Activated CD8-positive, alpha-beta memory T cell treated with anti-CD3 and anti-CD28 coated beads for 24 hours (primary cell): ENCODE data around the gene SPON2.

Source experiments
- DNase-seq: peaks from one replicate; pipeline ENCODE4 v3.0.0-alpha.2; 2020

Gene SPON2

GRCh38 chr4:1193206-1194009 lies 21.0 kb upstream of the SPON2 start:
- peak; percentile 53 for DNase-seq

GRCh38 chr4:1192493-1193205 lies 20.3 kb upstream of the SPON2 start:
- DNase-seq, result no peak

- no peak for DNase-seq
Measured at GRCh38 chr4:1192091-1192492, 19.7 kb upstream of the SPON2 start.

- no peak for DNase-seq
Measured at GRCh38 chr4:1191621-1192020, 19.2 kb upstream of the SPON2 start.

GRCh38 chr4:1187182-1187581 lies 14.8 kb upstream of the SPON2 start:
- DNase-seq, result peak; percentile 56

- DNase-seq, result no peak
Measured at GRCh38 chr4:1183985-1184773, 11.8 kb upstream of the SPON2 start.

GRCh38 chr4:1182313-1182712 lies 9.9 kb upstream of the SPON2 start:
- DNase-seq, result no peak

- no peak for DNase-seq
Measured at GRCh38 chr4:1180663-1181062, 8.3 kb upstream of the SPON2 start.

- no peak for DNase-seq
Measured at GRCh38 chr4:1179976-1180375, 7.6 kb upstream of the SPON2 start.

- no peak for DNase-seq
Measured at GRCh38 chr4:1179089-1179441, 6.7 kb upstream of the SPON2 start.

- DNase-seq, result no peak
Measured at GRCh38 chr4:1178300-1179088, 6.1 kb upstream of the SPON2 start.

GRCh38 chr4:1177274-1178141 lies 5.1 kb upstream of the SPON2 start:
- DNase-seq, result peak; percentile 79

GRCh38 chr4:1176398-1177273 lies 4.3 kb upstream of the SPON2 start:
- DNase-seq, result no peak

GRCh38 chr4:1175635-1176229 lies 3.3 kb upstream of the SPON2 start:
- DNase-seq, result peak; percentile 52

- DNase-seq, result peak; percentile 55
Measured at GRCh38 chr4:1174941-1175634, 2.7 kb upstream of the SPON2 start.

- no peak for DNase-seq
Measured at GRCh38 chr4:1172971-1173757, 781 bp upstream of the SPON2 start.

GRCh38 chr4:1171311-1172227 lies 814 bp downstream of the SPON2 start:
- DNase-seq, result peak; percentile 77

GRCh38 chr4:1170976-1171310 lies 1.4 kb downstream of the SPON2 start:
- no peak for DNase-seq
